Calu3 (cell line): ENCODE data around the gene SAP25. TPM values are rescaled to one million over a fixed set of nuclear protein-coding genes. Genes with fewer than 3 reads are reported as not detected.
"Not testable (repeated sequence)": the region's sequence is repeated elsewhere in the genome, so short reads cannot be mapped to it uniquely, and the experiment has no call there.

Source experiments
- BruUV-seq: library from RNA; stranded (reverse); fragments of 400-500 nt; replicated peaks from 2 replicates; lab custom pipeline; 2021; lab: Mats Ljungman, UMichigan
- CTCF ChIA-PET: fragments of 300-600 bp; sonication (Branson Sonifier 250); formaldehyde crosslinking; loops from one replicate; lab custom pipeline; 2022; ENCODE audit warnings: antibody characterized with exemption; lab: Charles Lee
- DNase-seq: peaks from one replicate; pipeline ENCODE4 v3.0.0; 2022
- H3K27ac Mint-ChIP-seq: one replicate; pipeline ENCODE4 v1.8.0; 2022; ENCODE audit warnings: mixed read lengths; ENCODE audit not compliant: unreplicated experiment
- H3K27me3 Mint-ChIP-seq: one replicate; pipeline ENCODE4 v1.8.0; 2022; ENCODE audit warnings: mixed read lengths; ENCODE audit not compliant: unreplicated experiment
- H3K36me3 Mint-ChIP-seq: one replicate; pipeline ENCODE4 v1.8.0; 2022; ENCODE audit warnings: mild to moderate bottlenecking, moderate library complexity, mixed read lengths; ENCODE audit not compliant: insufficient read depth, unreplicated experiment
- H3K4me1 Mint-ChIP-seq: one replicate; pipeline ENCODE4 v1.8.0; 2022; ENCODE audit warnings: mild to moderate bottlenecking, low read depth, mixed read lengths; ENCODE audit not compliant: unreplicated experiment
- H3K4me3 Mint-ChIP-seq: one replicate; pipeline ENCODE4 v1.8.0; 2022; ENCODE audit warnings: mild to moderate bottlenecking, low read depth, moderate library complexity, mixed read lengths; ENCODE audit not compliant: unreplicated experiment
- H3K9me3 Mint-ChIP-seq: one replicate; pipeline ENCODE4 v1.8.0; 2022; ENCODE audit warnings: low read depth, mixed read lengths; ENCODE audit not compliant: unreplicated experiment
- CTCF ChIP-seq: fragments of 200-600 bp; IDR thresholded peaks from one replicate; pipeline ENCODE4 v1.8.0; 2022; ENCODE audit warnings: antibody characterized with exemption; ENCODE audit not compliant: unreplicated experiment
- intact Hi-C: fragments of 100-400 bp; cut with micrococcal nuclease; formaldehyde crosslinking; loops from one replicate; pipeline ENCODE4 v1.10.0; 2022; ENCODE audit not compliant: unreplicated experiment
- total RNA-seq: library from RNA; stranded (reverse); gene quantifications from 2 replicates; pipeline ENCODE4 v1.2.3, GENCODE V29; 2022

Gene SAP25
- total RNA-seq, 1 experiment from 2014 or later, result 3.1 TPM

- H3K36me3 Mint-ChIP-seq, result peaks cover 44% of the 10 kb centered on the region
- no peak overlapping the region for H3K27ac Mint-ChIP-seq
- no peaks in the 10 kb centered on the region for H3K9me3 Mint-ChIP-seq
- H3K4me1 Mint-ChIP-seq, result no peaks in the 10 kb centered on the region
- CTCF ChIA-PET, result interaction anchor here (0.7 kb wide), 1 partner anchor 77 kb away, joined by 3 read pairs; no protein-coding TSS in a partner anchor
- BruUV-seq, result no TSS peak
- H3K4me3 Mint-ChIP-seq, result no peak overlapping the region
- no peak for TF ChIP-seq CTCF
- intact Hi-C loops, result no loop called here
- H3K27me3 Mint-ChIP-seq, result no peaks in the 10 kb centered on the region
- DNase-seq, result no peak
Observed at GRCh38 chr7:100555701-100556100, 18.0 kb downstream of the SAP25 start.

GRCh38 chr7:100553032-100553431 lies 20.7 kb downstream of the SAP25 start:
- DNase-seq, result no peak
- Mint-ChIP-seq H3K4me1 (peaks cover 9% of the 10 kb centered on the region), H3K4me3 (no peak overlapping the region), H3K27me3 (no peaks in the 10 kb centered on the region), H3K9me3 (no peaks in the 10 kb centered on the region), H3K27ac (no peak overlapping the region), H3K36me3 (peaks cover 49% of the 10 kb centered on the region)
- intact Hi-C loops, result no loop called here
- no TSS peak for BruUV-seq
- CTCF ChIA-PET, result no interaction called here
- TF ChIP-seq CTCF, result no peak

GRCh38 chr7:100552532-100552931 lies 21.2 kb downstream of the SAP25 start:
- Mint-ChIP-seq H3K27ac (no peak overlapping the region), H3K9me3 (no peaks in the 10 kb centered on the region), H3K36me3 (peaks cover 48% of the 10 kb centered on the region), H3K4me3 (no peak overlapping the region), H3K27me3 (no peaks in the 10 kb centered on the region), H3K4me1 (peaks cover 14% of the 10 kb centered on the region)
- no peak for DNase-seq
- CTCF ChIA-PET, result no interaction called here
- no peak for TF ChIP-seq CTCF
- intact Hi-C loops, result no loop called here
- no TSS peak for BruUV-seq

GRCh38 chr7:100548446-100548845 lies 25.3 kb downstream of the SAP25 start:
- Mint-ChIP-seq H3K4me1 (peaks cover 55% of the 10 kb centered on the region), H3K36me3 (peaks cover 24% of the 10 kb centered on the region), H3K27ac (peak overlapping the region; percentile 99)
- H3K4me3 Mint-ChIP-seq, H3K9me3 Mint-ChIP-seq, H3K27me3 Mint-ChIP-seq, DNase-seq, CTCF ChIA-PET, BruUV-seq: not testable (repeated sequence)
- intact Hi-C loops, result loop anchor here (5.0 kb wide), 1 partner anchor 71 kb away; the partner anchor contains the start of gene TSC22D4

- TF ChIP-seq CTCF, result no peak
- no peak for DNase-seq
- no TSS peak for BruUV-seq
- Mint-ChIP-seq H3K4me1 (peaks cover 60% of the 10 kb centered on the region), H3K36me3 (peaks cover 25% of the 10 kb centered on the region), H3K27me3 (no peaks in the 10 kb centered on the region), H3K27ac (peak overlapping the region; percentile 99), H3K4me3 (no peak overlapping the region), H3K9me3 (no peaks in the 10 kb centered on the region)
- CTCF ChIA-PET, result no interaction called here
- intact Hi-C loops, result loop anchor here (5.0 kb wide), 1 partner anchor 71 kb away; the partner anchor contains the start of gene TSC22D4
Observed at GRCh38 chr7:100547872-100548271, 25.8 kb downstream of the SAP25 start.
